Stimulated activated CD4-positive, alpha-beta T cell treated with anti-CD3 and anti-CD28 coated beads, Interleukin-2, amount 100 ng/mL, for 4 hours (primary cell): ENCODE results near the gene BSPH1.
"Not testable (repeated sequence)": the region's sequence is repeated elsewhere in the genome, so short reads cannot be mapped to it uniquely, and the experiment has no call there.

Source experiments
- DNase-seq: peaks from one replicate; pipeline ENCODE4 v3.0.0-alpha.2; 2020; ENCODE audit warnings: low read depth

The BSPH1 gene

DNA sequence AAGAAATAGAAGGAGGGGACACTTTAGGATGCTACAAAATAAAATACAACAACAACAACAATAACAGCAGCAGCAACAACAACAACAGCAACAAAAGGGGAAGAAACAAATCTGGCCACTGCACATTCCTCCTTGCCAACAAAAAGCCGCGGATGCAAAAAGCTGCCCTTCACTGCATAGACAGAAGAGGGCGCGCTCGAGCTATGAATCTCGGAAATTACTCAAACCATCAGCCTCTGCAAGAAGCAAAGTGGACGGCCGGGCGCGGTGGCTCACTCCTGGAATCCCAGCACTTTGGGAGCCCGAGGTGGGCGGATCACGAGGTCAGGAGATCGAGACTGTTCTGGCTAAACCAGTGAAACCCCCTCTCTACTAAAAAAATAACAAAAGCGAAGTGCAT is 71.9 kb downstream of the BSPH1 start:
- not testable (repeated sequence) for DNase-seq
